GM12874 (cell line): ENCODE results near the gene PPP2R3A.

Source experiments
- CTCF ChIP-seq: IDR thresholded peaks from 2 replicates; pipeline ENCODE4 v1.5.1; 2011; ENCODE audit warnings: low read depth, mild to moderate bottlenecking, control low read depth, low read length, moderate library complexity; ENCODE audit not compliant: insufficient read depth

The PPP2R3A gene

GRCh38 chr3:135989242-135989641, 23.7 kb downstream of the PPP2R3A start:
- no peak for TF ChIP-seq CTCF

DNA sequence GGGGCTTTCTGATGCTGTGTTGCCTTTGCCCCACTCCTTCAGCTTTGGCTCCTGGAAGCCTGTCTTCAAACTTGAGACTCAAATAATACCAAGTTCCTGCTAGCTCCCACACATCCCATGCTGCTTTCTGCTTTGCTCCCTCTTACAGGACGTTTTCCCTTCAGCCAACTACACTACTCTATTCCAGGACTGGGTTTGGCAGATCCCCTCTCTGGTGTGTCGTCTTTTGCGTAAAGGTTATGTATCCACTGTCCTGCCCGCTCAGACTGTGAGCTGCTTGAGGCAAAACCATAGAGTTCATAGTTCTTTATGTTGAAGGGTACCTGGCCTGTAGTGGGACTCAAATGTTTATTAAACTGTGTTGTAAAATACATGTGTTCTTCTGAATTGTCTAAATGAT, 25.4 kb downstream of the PPP2R3A start:
- no peak for TF ChIP-seq CTCF

DNA sequence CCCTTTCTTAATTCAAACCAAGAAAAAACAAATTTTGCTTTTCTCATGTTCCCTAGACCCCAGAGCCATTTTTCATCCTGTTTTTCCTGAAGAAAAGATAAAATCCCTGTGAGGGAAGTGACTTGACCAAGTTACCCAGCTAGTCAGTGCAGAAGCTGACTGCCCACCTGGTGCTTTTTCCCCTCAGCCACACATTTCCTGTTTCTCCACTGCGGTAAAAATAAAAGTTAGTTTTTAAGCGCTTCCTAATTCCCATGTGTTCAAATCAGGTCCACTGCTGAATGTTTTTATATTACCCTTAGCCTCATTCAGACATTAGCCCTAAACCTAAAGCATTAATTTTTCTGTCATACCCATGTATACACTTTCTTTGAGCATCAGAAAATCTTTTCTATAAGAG, 26.1 kb downstream of the PPP2R3A start:
- no peak for TF ChIP-seq CTCF

GRCh38 chr3:135992072-135992471, 26.5 kb downstream of the PPP2R3A start:
- no peak for TF ChIP-seq CTCF

DNA sequence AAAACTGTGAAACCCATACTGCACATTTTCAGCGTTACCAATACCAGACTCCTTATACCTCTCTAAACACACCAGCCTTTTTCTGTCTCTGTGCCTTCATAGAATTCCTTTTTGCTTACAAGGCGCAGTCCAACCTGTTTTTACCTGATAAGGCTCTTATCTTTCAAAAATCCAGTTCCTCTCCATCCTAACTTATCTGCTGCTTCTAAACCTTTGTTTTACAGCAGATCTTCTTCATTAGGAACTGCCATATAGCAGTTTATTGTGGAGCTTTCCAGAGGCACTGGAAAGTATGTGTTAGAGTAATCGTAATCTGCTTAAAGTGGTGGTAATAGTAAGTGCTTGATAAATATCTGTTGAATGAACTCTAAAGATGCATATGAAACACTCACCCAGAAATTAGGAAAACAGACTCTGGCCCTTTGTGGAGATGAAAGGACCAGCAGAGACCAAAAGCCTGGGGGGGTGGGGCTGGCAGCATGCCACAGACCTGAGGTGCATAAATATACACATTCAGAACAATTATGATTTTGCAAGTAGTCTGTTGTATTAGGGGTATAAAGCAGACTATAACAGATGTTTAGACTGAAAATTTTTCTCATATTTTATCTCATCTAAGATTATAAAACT, 29.3 kb downstream of the PPP2R3A start:
- no peak for TF ChIP-seq CTCF

GRCh38 chr3:135995766-135996165, 30.2 kb downstream of the PPP2R3A start:
- TF ChIP-seq CTCF: no peak

- no peak for TF ChIP-seq CTCF
These were observed 32.2 kb downstream of the PPP2R3A start for GRCh38 chr3:135997554-135998320.
